ENCODE results near the gene USP35. TPM values are rescaled to one million over a fixed set of nuclear protein-coding genes. Genes with fewer than 3 reads are reported as not detected.
"Not testable (repeated sequence)": the region's sequence is repeated elsewhere in the genome, so short reads cannot be mapped to it uniquely, and the experiment has no call there.

The USP35 gene
- total RNA-seq, 1 experiment from 2014 or later = 7.8 TPM

DNA sequence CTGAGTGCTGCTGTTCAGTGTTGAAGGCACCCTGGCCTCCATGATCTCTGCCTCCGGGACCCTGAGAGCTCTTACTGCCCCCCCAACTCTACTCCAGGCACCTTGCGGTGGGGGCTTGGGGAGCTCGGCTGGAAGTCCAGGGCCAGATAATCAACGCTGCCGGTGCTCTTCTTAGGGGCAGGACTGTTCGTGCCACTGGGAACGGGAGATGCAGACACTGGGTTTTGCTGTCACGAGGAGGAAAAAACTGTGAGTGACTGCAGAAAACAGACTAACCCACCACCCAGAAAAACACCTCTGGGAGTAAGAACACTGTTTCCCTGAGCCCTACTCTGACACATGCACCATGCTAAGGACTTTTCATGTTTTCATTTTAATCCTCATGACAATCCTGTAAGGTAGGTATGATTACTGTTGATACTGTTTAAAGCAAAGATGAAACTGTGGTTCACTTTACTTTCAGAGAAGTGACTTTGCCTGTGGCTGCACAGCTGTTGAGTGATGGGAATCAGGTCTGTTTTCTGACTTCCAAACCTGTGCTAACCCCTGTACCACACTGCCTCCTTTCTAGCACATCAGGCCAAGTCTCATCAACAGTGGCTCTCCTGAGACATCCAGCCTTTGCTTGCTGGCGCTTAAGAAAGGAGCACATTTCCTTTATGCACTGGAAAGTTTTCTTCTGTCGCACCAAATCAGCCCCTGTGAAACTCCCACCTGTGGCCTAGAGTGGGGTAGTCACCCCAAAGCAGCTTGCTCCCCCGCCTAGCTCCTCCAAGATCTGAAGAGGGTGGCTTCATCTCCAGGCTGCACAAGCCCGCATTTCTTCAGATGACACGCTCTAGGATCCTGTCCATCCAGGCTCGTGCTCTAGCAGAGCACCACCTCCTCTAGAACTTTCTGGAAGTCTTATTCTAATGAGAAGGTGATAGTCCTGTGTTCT lies 31.8 kb downstream of the USP35 start:
- Mint-ChIP-seq H3K36me3 (ENCODE audit: insufficient read depth, unreplicated experiment) (peaks cover 15% of the 10 kb centered on the region), H3K27me3 (ENCODE audit: unreplicated experiment) (no peaks in the 10 kb centered on the region), H3K4me3 (ENCODE audit: low read depth, unreplicated experiment) (no peak overlapping the region), H3K4me1 (ENCODE audit: low read depth, unreplicated experiment) (peaks cover 8% of the 10 kb centered on the region), H3K27ac (ENCODE audit: unreplicated experiment) (no peak overlapping the region), H3K9me3 (ENCODE audit: low read depth, unreplicated experiment) (no peaks in the 10 kb centered on the region)
- intact Hi-C loops (cut with micrococcal nuclease; ENCODE audit: unreplicated experiment) = no loop called here
- CTCF ChIA-PET = interaction anchor here (0.6 kb wide), 1 partner anchor 343 kb away, joined by 5 read pairs; no protein-coding TSS in a partner anchor
- no TSS peak for BruUV-seq (replicated peaks)
- no peak for TF ChIP-seq CTCF (IDR thresholded peaks at IDR 0.05; ENCODE audit: unreplicated experiment)
- DNase-seq = no peak

DNA sequence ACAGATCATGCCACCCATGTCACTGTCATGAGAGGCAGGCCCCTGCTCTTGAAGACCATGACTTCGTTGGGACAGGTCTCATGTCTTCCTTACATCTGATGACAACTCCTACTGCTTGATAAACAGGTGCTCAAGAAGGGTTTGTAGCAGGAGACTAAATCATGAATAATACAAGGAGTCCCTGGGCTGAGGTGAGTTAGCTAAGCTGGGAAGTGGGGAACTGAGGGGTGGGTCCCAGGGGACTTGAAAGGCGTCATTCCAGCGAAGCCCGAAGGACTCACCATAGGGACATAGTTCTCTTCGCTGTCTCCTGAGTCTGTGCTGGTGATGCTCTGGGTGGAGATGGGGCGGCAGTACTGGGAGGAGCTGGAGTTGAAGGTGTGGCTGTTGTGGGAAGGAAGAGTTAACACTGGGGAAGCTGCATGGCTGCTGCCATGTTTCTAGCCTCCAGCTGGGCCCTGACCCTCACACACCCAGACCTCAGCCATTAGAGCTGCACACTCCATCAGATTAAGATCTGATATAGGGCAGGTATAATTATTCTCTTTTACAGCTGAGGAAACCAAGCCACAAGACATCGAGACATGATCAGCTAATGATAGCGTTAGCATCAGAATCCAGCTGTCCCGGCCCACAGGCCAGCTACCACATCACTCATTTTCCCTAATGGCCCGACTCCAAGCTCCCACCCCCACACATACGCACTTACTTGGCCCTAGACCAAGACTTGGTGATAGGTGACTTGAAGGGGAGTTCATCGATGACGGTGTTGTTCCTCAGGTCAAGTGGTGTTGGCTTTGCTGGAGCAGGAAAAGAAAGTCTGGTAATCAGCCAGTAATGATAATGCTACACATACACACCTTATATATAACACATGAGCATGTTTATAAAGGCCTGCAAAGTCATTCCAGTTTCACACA lies 32.9 kb downstream of the USP35 start:
- peaks cover 7% of the 10 kb centered on the region for H3K4me1 Mint-ChIP-seq (ENCODE audit: low read depth, unreplicated experiment)
- no peak overlapping the region for H3K27ac Mint-ChIP-seq (ENCODE audit: unreplicated experiment)
- H3K27me3 Mint-ChIP-seq (ENCODE audit: unreplicated experiment) = no peaks in the 10 kb centered on the region
- TF ChIP-seq CTCF (IDR thresholded peaks at IDR 0.05; ENCODE audit: unreplicated experiment) = no peak
- BruUV-seq (replicated peaks) = no TSS peak
- no peaks in the 10 kb centered on the region for H3K9me3 Mint-ChIP-seq (ENCODE audit: low read depth, unreplicated experiment)
- CTCF ChIA-PET = no interaction called here
- no peak overlapping the region for H3K4me3 Mint-ChIP-seq (ENCODE audit: low read depth, unreplicated experiment)
- no peak for DNase-seq
- peaks cover 16% of the 10 kb centered on the region for H3K36me3 Mint-ChIP-seq (ENCODE audit: insufficient read depth, unreplicated experiment)
- intact Hi-C loops (cut with micrococcal nuclease; ENCODE audit: unreplicated experiment) = no loop called here

DNA sequence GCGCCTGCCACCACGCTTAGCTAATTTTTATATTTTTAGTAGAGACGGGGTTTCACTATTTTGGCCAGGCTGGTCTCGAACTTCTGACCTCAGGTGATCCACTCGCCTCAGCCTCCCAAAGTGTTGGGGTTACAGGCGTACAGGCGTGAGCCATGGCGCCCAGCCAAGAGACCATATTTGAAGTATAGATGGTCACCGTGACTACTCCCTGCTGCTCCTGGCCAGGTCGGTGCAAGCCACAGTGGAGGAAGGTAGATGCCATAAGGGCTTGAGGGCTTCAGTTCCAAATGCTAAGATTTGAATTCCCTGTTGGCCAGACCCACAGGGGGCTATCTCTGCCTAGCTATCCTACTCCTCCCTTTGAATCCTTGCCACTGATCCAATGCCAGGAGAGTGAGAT lies 34.0 kb downstream of the USP35 start:
- DNase-seq; H3K27me3 Mint-ChIP-seq (ENCODE audit: unreplicated experiment); intact Hi-C loops (cut with micrococcal nuclease; ENCODE audit: unreplicated experiment); H3K27ac Mint-ChIP-seq (ENCODE audit: unreplicated experiment); H3K9me3 Mint-ChIP-seq (ENCODE audit: low read depth, unreplicated experiment); BruUV-seq (replicated peaks); H3K4me1 Mint-ChIP-seq (ENCODE audit: low read depth, unreplicated experiment); H3K4me3 Mint-ChIP-seq (ENCODE audit: low read depth, unreplicated experiment): not testable (repeated sequence)
- peaks cover 16% of the 10 kb centered on the region for H3K36me3 Mint-ChIP-seq (ENCODE audit: insufficient read depth, unreplicated experiment)
- CTCF ChIA-PET = interaction anchor here (0.6 kb wide), 1 partner anchor 22 kb away, joined by 4 read pairs; no protein-coding TSS in a partner anchor

GRCh38 chr11:78223320-78223954 lies 34.7 kb downstream of the USP35 start:
- no TSS peak for BruUV-seq (replicated peaks)
- H3K27me3 Mint-ChIP-seq (ENCODE audit: unreplicated experiment) = no peaks in the 10 kb centered on the region
- no peak for TF ChIP-seq CTCF (IDR thresholded peaks at IDR 0.05; ENCODE audit: unreplicated experiment)
- no peaks in the 10 kb centered on the region for H3K9me3 Mint-ChIP-seq (ENCODE audit: low read depth, unreplicated experiment)
- H3K27ac Mint-ChIP-seq (ENCODE audit: unreplicated experiment) = no peak overlapping the region
- CTCF ChIA-PET = no interaction called here
- no peaks in the 10 kb centered on the region for H3K4me1 Mint-ChIP-seq (ENCODE audit: low read depth, unreplicated experiment)
- peaks cover 16% of the 10 kb centered on the region for H3K36me3 Mint-ChIP-seq (ENCODE audit: insufficient read depth, unreplicated experiment)
- intact Hi-C loops (cut with micrococcal nuclease; ENCODE audit: unreplicated experiment) = no loop called here
- no peak for DNase-seq
- no peak overlapping the region for H3K4me3 Mint-ChIP-seq (ENCODE audit: low read depth, unreplicated experiment)
